PC-3 (cell line): ENCODE measurements around the gene FZD10.

Experiments
- EZH2 ChIP-seq: fragments of 300-600 bp; sonication (generic); IDR thresholded peaks from one replicate; pipeline ENCODE4 v1.6.1; 2017; ENCODE audit warnings: antibody characterized with exemption, mild to moderate bottlenecking, low read length; ENCODE audit not compliant: unreplicated experiment
- TF ChIP-seq, protein P1 (sequence below): fragments of 300-600 bp; sonication (generic); conservative IDR thresholded peaks from 2 replicates; pipeline ENCODE4 v1.5.1; 2017; ENCODE audit warnings: antibody characterized with exemption, low read depth, mild to moderate bottlenecking, low read length

GRCh38 chr12:130158754-130159059 lies 3.6 kb upstream of the FZD10 start:
- TF ChIP-seq, protein P1, sequence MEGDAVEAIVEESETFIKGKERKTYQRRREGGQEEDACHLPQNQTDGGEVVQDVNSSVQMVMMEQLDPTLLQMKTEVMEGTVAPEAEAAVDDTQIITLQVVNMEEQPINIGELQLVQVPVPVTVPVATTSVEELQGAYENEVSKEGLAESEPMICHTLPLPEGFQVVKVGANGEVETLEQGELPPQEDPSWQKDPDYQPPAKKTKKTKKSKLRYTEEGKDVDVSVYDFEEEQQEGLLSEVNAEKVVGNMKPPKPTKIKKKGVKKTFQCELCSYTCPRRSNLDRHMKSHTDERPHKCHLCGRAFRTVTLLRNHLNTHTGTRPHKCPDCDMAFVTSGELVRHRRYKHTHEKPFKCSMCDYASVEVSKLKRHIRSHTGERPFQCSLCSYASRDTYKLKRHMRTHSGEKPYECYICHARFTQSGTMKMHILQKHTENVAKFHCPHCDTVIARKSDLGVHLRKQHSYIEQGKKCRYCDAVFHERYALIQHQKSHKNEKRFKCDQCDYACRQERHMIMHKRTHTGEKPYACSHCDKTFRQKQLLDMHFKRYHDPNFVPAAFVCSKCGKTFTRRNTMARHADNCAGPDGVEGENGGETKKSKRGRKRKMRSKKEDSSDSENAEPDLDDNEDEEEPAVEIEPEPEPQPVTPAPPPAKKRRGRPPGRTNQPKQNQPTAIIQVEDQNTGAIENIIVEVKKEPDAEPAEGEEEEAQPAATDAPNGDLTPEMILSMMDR: no peak
- TF ChIP-seq EZH2: no peak
